Stimulated activated CD4-positive, alpha-beta T cell treated with anti-CD3 and anti-CD28 coated beads, Interleukin-2, amount 100 ng/mL, for 48 hours (primary cell): ENCODE data around the gene MTIF3.

ENCODE experiments used
- DNase-seq, 2 donors: peaks; one replicate each; pipeline ENCODE4 v3.0.0-alpha.2; 2020

MTIF3 gene

DNA sequence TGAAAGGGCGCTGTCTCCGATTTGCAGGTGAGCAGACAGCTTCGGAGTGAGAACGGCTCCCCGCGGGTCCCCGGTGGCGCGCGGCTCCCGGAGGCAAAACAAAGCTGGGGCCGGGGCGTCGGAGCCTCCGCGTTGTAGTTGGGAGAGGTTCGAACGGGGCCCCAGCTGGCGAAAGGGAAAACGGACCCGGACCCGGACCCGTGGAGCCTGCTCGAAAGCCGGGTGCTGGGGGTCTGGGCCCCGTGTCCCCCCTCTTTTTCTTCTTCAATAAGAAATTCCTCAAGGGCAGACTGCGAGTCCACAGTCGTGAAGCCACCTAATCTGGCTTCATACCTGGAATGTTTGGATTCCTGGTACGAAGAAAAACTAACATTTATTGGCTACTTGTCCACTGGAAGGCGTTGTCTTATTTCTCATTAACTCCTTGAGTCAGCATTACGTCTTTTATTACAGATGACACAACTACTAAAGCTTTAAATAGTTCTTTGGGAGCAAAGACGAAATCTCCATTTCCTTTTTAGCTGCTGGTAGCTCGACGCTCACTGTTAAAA is 632 bp upstream of the MTIF3 start:
- no peak for DNase-seq

- no peak for DNase-seq
Observed at GRCh38 chr13:27449081-27449603, 1.2 kb downstream of the MTIF3 start.

GRCh38 chr13:27448308-27448707 is 2.1 kb downstream of the MTIF3 start:
- no peak for DNase-seq

GRCh38 chr13:27446986-27447583 is 3.3 kb downstream of the MTIF3 start:
- no peak for DNase-seq

GRCh38 chr13:27442797-27443196 is 7.6 kb downstream of the MTIF3 start:
- DNase-seq, result no peak

GRCh38 chr13:27442071-27442647 is 8.2 kb downstream of the MTIF3 start:
- no peak for DNase-seq

GRCh38 chr13:27440408-27440807 is 10.0 kb downstream of the MTIF3 start:
- no peak for DNase-seq

- no peak for DNase-seq
Observed at GRCh38 chr13:27437126-27437525, 13.2 kb downstream of the MTIF3 start.

DNA sequence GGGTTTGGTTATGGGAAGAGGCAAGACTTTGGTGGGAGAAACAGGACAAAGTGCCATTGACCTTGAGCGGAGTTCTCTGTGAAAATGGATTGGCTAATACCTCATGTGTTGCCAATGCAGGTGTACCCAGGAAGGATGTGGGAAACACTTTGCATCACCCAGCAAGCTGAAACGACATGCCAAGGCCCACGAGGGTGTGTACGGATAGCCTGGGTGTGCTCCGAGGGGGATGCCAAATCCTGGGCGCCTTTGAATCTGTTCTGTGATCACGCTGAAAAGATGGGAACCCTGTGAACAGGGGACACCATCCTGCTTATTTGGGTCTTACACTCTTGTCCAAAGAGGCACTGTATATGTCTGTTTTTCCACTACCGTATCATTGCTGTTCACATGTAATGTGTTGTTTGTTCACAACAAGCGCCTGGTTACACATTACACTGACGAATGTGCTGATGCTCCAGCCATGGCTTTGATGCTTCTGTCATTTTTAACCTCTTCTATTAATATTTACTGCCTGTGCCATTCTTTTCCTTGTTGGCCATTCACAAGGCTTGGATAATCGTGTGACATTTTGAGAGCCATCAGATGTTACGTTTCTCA is 17.7 kb downstream of the MTIF3 start:
- no peak for DNase-seq

DNA sequence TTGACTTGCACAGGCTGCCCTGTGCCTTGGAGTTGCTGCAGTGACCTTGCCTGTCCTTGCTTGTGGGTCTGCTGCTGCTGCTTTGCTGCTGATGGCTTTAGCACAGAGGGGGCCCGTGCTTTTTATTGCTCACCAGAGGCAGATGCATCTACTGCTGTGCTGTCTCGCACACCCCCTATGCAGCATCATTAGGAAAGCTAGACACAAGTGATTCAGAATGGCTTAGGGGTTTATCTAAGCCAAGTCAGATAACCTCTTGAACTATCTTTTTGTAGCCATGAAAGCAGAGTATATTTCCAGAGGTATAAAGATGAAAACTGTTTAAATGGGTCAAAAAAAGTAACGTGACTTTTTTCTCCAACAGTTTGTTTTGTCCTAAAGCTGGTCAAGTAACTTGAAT is 18.2 kb downstream of the MTIF3 start:
- no peak for DNase-seq

DNA sequence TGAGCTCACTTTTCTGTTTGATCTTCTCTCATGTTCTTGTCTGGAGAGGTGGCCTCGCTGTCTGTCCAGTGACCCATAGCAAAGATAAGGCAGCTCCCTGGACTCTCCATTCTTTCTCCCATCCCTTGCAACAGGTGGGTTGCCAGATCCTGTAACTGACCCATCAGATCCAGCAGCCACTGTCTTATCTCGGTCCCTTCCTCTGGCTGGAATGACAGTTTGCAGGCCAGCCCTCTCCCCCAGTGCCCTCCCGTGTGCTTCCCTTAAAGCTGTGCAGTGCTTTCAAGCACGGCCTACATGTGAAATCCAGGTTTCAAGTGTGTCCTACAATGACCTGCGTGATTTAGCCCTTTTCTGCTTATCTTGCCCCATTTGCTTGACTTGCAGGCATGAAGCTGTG is 22.2 kb downstream of the MTIF3 start:
- DNase-seq, result no peak

- no peak for DNase-seq
Observed at GRCh38 chr13:27427641-27428040, 22.7 kb downstream of the MTIF3 start.

- DNase-seq, result peak; percentile 50 to 61
Observed at GRCh38 chr13:27425918-27426630, 24.3 kb downstream of the MTIF3 start.

- DNase-seq, result peak in 1 of 2 donors; percentile 23
Observed at GRCh38 chr13:27425158-27425917, 25.0 kb downstream of the MTIF3 start.

GRCh38 chr13:27424246-27425157 is 25.9 kb downstream of the MTIF3 start, which contains the start of gene GTF3A:
Gene GTF3A (plus strand): TSS chr13:27424619.
- DNase-seq, result peak; percentile 79 to 89

GRCh38 chr13:27423333-27423732 is 27.0 kb downstream of the MTIF3 start:
- no peak for DNase-seq

- no peak for DNase-seq
Observed at GRCh38 chr13:27421101-27421871, 29.1 kb downstream of the MTIF3 start.

DNA sequence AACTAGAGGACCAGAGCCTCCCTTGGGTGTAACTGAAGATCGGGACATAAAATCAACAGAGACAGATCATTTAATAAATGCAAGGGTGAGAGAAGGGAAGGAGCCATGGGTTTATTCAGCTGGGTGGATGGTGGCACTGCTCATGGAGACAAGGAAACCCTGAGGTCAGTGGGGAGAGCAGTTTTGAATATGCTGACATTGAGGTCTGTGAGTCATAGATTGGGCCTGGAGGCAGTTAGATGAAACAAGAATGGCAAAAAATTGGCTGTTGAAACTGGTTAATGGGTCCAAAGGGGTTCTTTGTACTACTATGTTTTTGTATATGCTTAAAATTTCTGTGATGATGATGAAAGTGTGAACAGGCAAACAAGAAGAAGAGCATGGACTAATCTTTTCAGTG is 31.0 kb downstream of the MTIF3 start:
- DNase-seq, result no peak

GRCh38 chr13:27415116-27415515 is 35.2 kb downstream of the MTIF3 start:
- DNase-seq, result no peak

- no peak for DNase-seq
Observed at GRCh38 chr13:27411341-27411740, 39.0 kb downstream of the MTIF3 start.

DNA sequence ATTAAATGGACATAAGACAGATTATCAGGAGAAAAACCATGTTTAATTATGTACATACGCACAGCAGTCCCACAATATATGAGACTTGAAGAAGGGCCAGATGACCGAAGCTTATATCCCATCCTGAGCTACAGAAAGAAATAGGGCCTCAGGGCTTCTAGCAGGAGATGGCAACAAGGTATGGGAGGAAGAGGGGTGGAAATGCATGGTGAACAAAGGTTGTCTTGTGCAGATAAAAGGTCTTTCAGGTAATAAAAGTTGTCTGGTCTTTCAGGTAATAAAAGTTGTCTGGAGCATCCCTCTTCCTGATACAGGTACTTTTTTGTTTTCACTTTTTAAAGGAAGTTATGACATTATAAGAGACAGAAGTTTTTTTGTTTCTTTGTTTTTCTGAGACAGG is 41.4 kb downstream of the MTIF3 start:
- no peak for DNase-seq
